Measurements from ENCODE around the gene CACNA1D.

The CACNA1D gene

GRCh38 chr3:53773611-53774368 lies 279.4 kb downstream of the CACNA1D start:
- Histone ChIP-seq H3K4me1 (ENCODE audit: control insufficient read depth, insufficient read depth, low read length) (peaks cover 8% of the 10 kb centered on the region), H3K27me3 (ENCODE audit: control insufficient read depth, insufficient read depth, low read length) (0 out of 2 replicates have a peak, but pooled peaks cover 3% of the 10 kb centered on the region), H3K36me3 (ENCODE audit: control insufficient read depth, insufficient read depth, low read length) (no peaks in the 10 kb centered on the region), H3K4me3 (ENCODE audit: low read depth, low read length) (no peak overlapping the region), H3K27ac (ENCODE audit: low read depth, low read length) (no peak overlapping the region), H3K9me3 (ENCODE audit: control insufficient read depth, insufficient read depth, low read depth, low read length) (no peaks in the 10 kb centered on the region), H3K9ac (ENCODE audit: low read length) (no peak overlapping the region)

DNA sequence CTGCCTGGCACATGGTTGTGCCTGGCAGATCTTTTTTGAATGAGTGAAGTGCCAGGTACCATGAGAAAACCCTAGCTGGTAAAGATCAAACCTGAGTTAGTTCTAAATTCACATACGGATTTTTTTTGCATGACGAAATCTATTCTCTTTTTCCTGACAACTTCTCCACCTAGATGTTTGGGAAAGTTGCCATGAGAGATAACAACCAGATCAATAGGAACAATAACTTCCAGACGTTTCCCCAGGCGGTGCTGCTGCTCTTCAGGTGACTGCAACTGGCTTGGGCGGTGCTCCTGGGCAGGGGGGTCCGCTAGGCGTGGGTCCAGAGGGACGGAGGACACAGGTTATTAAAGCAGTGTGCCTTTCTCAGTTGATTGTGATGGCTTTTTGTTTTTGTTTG lies 280.0 kb downstream of the CACNA1D start:
- Histone ChIP-seq H3K4me1 (ENCODE audit: control insufficient read depth, insufficient read depth, low read length) (peaks cover 2% of the 10 kb centered on the region; the same call in 1 of the 2 replicates), H3K4me3 (ENCODE audit: low read depth, low read length) (no peak overlapping the region), H3K36me3 (ENCODE audit: control insufficient read depth, insufficient read depth, low read length) (no peaks in the 10 kb centered on the region), H3K27me3 (ENCODE audit: control insufficient read depth, insufficient read depth, low read length) (0 out of 2 replicates have a peak, but pooled peaks cover 3% of the 10 kb centered on the region), H3K9me3 (ENCODE audit: control insufficient read depth, insufficient read depth, low read depth, low read length) (no peaks in the 10 kb centered on the region), H3K9ac (ENCODE audit: low read length) (no peak overlapping the region), H3K27ac (ENCODE audit: low read depth, low read length) (no peak overlapping the region)

DNA sequence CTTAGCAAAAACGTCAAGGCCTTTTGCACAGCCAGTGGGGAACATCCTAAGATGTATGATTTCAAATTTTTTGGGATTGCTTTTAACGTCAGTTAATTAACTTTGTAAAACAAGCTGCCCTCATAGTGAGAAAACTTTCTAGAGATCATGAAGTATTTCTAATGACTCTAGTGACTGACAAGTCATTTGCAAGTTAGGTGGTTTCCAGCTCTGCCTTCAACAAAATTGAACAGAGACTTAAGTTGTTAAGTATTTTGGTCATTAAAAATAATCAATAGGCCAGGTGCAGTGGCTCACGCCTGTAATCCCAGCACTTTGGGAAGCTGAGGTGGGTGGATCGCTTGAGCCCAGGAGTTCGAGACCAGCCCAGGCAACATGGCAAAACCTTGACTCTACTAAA lies 280.6 kb downstream of the CACNA1D start:
- Histone ChIP-seq H3K9ac (ENCODE audit: low read length) (no peak overlapping the region), H3K4me3 (ENCODE audit: low read depth, low read length) (no peak overlapping the region), H3K4me1 (ENCODE audit: control insufficient read depth, insufficient read depth, low read length) (no peaks in the 10 kb centered on the region), H3K27ac (ENCODE audit: low read depth, low read length) (no peak overlapping the region), H3K36me3 (ENCODE audit: control insufficient read depth, insufficient read depth, low read length) (no peaks in the 10 kb centered on the region), H3K27me3 (ENCODE audit: control insufficient read depth, insufficient read depth, low read length) (0 out of 2 replicates have a peak, but pooled peaks cover 1% of the 10 kb centered on the region), H3K9me3 (ENCODE audit: control insufficient read depth, insufficient read depth, low read depth, low read length) (no peaks in the 10 kb centered on the region)

DNA sequence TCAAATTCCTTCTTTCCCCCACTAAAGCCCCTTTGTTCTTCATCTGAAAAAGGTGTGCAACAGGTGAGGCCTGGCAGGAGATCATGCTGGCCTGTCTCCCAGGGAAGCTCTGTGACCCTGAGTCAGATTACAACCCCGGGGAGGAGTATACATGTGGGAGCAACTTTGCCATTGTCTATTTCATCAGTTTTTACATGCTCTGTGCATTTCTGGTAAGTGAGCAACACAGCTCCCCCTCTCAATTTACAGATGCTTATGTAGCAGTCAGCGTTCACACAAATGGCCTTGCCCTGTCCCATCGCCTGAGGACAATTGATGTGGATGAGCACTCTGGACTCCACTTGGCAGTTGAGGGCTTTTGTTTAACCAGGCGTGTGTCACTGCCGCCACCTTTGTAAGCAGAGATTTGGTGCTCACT lies 281.4 kb downstream of the CACNA1D start:
- Histone ChIP-seq H3K27ac (ENCODE audit: low read depth, low read length) (no peak overlapping the region), H3K27me3 (ENCODE audit: control insufficient read depth, insufficient read depth, low read length) (no peaks in the 10 kb centered on the region), H3K4me1 (ENCODE audit: control insufficient read depth, insufficient read depth, low read length) (no peaks in the 10 kb centered on the region), H3K9ac (ENCODE audit: low read length) (no peak overlapping the region), H3K9me3 (ENCODE audit: control insufficient read depth, insufficient read depth, low read depth, low read length) (no peaks in the 10 kb centered on the region), H3K36me3 (ENCODE audit: control insufficient read depth, insufficient read depth, low read length) (no peaks in the 10 kb centered on the region), H3K4me3 (ENCODE audit: low read depth, low read length) (no peak overlapping the region)

- Histone ChIP-seq H3K4me3 (ENCODE audit: low read depth, low read length) (no peak overlapping the region), H3K36me3 (ENCODE audit: control insufficient read depth, insufficient read depth, low read length) (no peaks in the 10 kb centered on the region), H3K27ac (ENCODE audit: low read depth, low read length) (no peak overlapping the region), H3K9me3 (ENCODE audit: control insufficient read depth, insufficient read depth, low read depth, low read length) (no peaks in the 10 kb centered on the region), H3K27me3 (ENCODE audit: control insufficient read depth, insufficient read depth, low read length) (no peaks in the 10 kb centered on the region), H3K9ac (ENCODE audit: low read length) (no peak overlapping the region), H3K4me1 (ENCODE audit: control insufficient read depth, insufficient read depth, low read length) (no peaks in the 10 kb centered on the region)
Measured at GRCh38 chr3:53776494-53777101, 282.2 kb downstream of the CACNA1D start.

- H3K36me3 ChIP-seq (ENCODE audit: control insufficient read depth, insufficient read depth, low read length) = no peaks in the 10 kb centered on the region
- H3K9ac ChIP-seq (ENCODE audit: low read length) = no peak overlapping the region
- H3K27ac ChIP-seq (ENCODE audit: low read depth, low read length) = no peak overlapping the region
- no peak overlapping the region for H3K4me3 ChIP-seq (ENCODE audit: low read depth, low read length)
- no peaks in the 10 kb centered on the region for H3K27me3 ChIP-seq (ENCODE audit: control insufficient read depth, insufficient read depth, low read length)
- no peaks in the 10 kb centered on the region for H3K4me1 ChIP-seq (ENCODE audit: control insufficient read depth, insufficient read depth, low read length)
- no peaks in the 10 kb centered on the region for H3K9me3 ChIP-seq (ENCODE audit: control insufficient read depth, insufficient read depth, low read depth, low read length)
Measured at GRCh38 chr3:53777468-53777867, 283.1 kb downstream of the CACNA1D start.

DNA sequence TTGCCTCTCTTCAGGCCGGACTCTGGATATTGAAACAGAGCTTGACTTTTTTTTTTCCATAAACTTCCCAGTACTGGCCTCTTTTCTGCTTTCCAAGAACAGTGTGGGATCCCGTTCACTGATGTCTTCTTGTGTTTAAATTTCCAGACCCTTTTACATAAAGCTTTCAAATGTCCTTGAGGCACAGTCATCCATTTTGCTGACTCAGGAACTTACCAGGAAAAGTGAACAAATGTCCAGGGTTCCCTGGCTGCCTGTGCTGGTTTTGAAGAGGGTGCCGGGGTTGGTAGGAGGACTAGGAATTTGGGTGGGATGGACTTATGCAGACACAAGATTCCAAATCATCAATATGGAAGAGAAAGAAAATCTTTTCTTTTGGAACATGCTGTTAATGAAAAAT lies 283.7 kb downstream of the CACNA1D start:
- H3K36me3 ChIP-seq (ENCODE audit: control insufficient read depth, insufficient read depth, low read length) = no peaks in the 10 kb centered on the region
- H3K27ac ChIP-seq (ENCODE audit: low read depth, low read length) = no peak overlapping the region
- no peaks in the 10 kb centered on the region for H3K9me3 ChIP-seq (ENCODE audit: control insufficient read depth, insufficient read depth, low read depth, low read length)
- no peak overlapping the region for H3K4me3 ChIP-seq (ENCODE audit: low read depth, low read length)
- no peak overlapping the region for H3K9ac ChIP-seq (ENCODE audit: low read length)
- no peaks in the 10 kb centered on the region for H3K27me3 ChIP-seq (ENCODE audit: control insufficient read depth, insufficient read depth, low read length)
- H3K4me1 ChIP-seq (ENCODE audit: control insufficient read depth, insufficient read depth, low read length) = no peaks in the 10 kb centered on the region

- Histone ChIP-seq H3K27me3 (ENCODE audit: control insufficient read depth, insufficient read depth, low read length) (no peaks in the 10 kb centered on the region), H3K4me3 (ENCODE audit: low read depth, low read length) (no peak overlapping the region), H3K27ac (ENCODE audit: low read depth, low read length) (no peak overlapping the region)
Measured at GRCh38 chr3:53780171-53780570, 285.8 kb downstream of the CACNA1D start.

GRCh38 chr3:53780806-53781205 lies 286.4 kb downstream of the CACNA1D start:
- Histone ChIP-seq H3K36me3 (ENCODE audit: control insufficient read depth, insufficient read depth, low read length) (no peaks in the 10 kb centered on the region), H3K4me3 (ENCODE audit: low read depth, low read length) (no peak overlapping the region), H3K4me1 (ENCODE audit: control insufficient read depth, insufficient read depth, low read length) (no peaks in the 10 kb centered on the region), H3K27ac (ENCODE audit: low read depth, low read length) (no peak overlapping the region), H3K27me3 (ENCODE audit: control insufficient read depth, insufficient read depth, low read length) (no peaks in the 10 kb centered on the region), H3K9me3 (ENCODE audit: control insufficient read depth, insufficient read depth, low read depth, low read length) (no peaks in the 10 kb centered on the region), H3K9ac (ENCODE audit: low read length) (no peak overlapping the region)

More at GRCh38 chr3:53780171-53780570, 285.8 kb downstream of the CACNA1D start:
- no peaks in the 10 kb centered on the region for H3K9me3 ChIP-seq (ENCODE audit: control insufficient read depth, insufficient read depth, low read depth, low read length)
- H3K36me3 ChIP-seq (ENCODE audit: control insufficient read depth, insufficient read depth, low read length) = no peaks in the 10 kb centered on the region
- H3K9ac ChIP-seq (ENCODE audit: low read length) = no peak overlapping the region
- no peaks in the 10 kb centered on the region for H3K4me1 ChIP-seq (ENCODE audit: control insufficient read depth, insufficient read depth, low read length)

DNA sequence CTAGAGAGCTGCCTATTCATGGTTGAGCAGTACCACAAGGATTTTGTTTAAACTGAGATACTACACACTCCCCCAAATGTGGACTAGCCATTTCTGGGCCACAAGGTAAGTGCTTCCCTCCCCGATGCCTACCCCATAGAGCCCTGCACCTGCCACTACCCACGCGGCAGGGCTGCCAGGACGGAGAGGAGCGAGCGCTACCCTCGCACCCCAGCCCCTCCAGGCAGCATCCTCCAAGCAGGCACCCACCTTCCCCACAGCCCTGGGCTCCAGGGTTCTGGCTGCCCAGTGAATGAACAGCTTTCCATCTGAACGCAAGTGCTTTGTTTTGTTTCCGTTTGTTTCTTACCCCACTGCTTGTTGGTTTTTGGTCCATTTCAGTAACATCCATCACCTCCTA lies 292.6 kb downstream of the CACNA1D start:
- Histone ChIP-seq H3K27ac (ENCODE audit: low read depth, low read length) (no peak overlapping the region), H3K36me3 (ENCODE audit: control insufficient read depth, insufficient read depth, low read length) (no peaks in the 10 kb centered on the region), H3K4me3 (ENCODE audit: low read depth, low read length) (no peak overlapping the region), H3K27me3 (ENCODE audit: control insufficient read depth, insufficient read depth, low read length) (no peaks in the 10 kb centered on the region; the same call in 1 of the 2 replicates), H3K9me3 (ENCODE audit: control insufficient read depth, insufficient read depth, low read depth, low read length) (no peaks in the 10 kb centered on the region), H3K4me1 (ENCODE audit: control insufficient read depth, insufficient read depth, low read length) (no peaks in the 10 kb centered on the region), H3K9ac (ENCODE audit: low read length) (no peak overlapping the region)

- Histone ChIP-seq H3K27me3 (ENCODE audit: control insufficient read depth, insufficient read depth, low read length) (no peaks in the 10 kb centered on the region; the same call in 1 of the 2 replicates), H3K4me1 (ENCODE audit: control insufficient read depth, insufficient read depth, low read length) (no peaks in the 10 kb centered on the region), H3K36me3 (ENCODE audit: control insufficient read depth, insufficient read depth, low read length) (no peaks in the 10 kb centered on the region), H3K9ac (ENCODE audit: low read length) (no peak overlapping the region), H3K9me3 (ENCODE audit: control insufficient read depth, insufficient read depth, low read depth, low read length) (no peaks in the 10 kb centered on the region), H3K27ac (ENCODE audit: low read depth, low read length) (no peak overlapping the region), H3K4me3 (ENCODE audit: low read depth, low read length) (no peak overlapping the region)
Measured at GRCh38 chr3:53788038-53788437, 293.6 kb downstream of the CACNA1D start.
